Bronchial smooth muscle cell (primary cell): ENCODE results near the gene PSTPIP2. TPM values are rescaled to one million over a fixed set of nuclear protein-coding genes. Genes with fewer than 3 reads are reported as not detected.

Experiments used
- total RNA-seq: library from RNA; depleted of rRNA; stranded (reverse); fragments of >200 nt; gene quantifications from 2 replicates; pipeline ENCODE4 v1.2.1, GENCODE V29; 2014

PSTPIP2 gene
- total RNA-seq: 2.7 and 6.9 TPM in 2 replicates

GRCh38 chr18:46071653-46072375, at the start of gene PSTPIP2:
Gene PSTPIP2 (minus strand): TSS chr18:46072260. CDS start chr18:46072188, 72 bp downstream.

DNA sequence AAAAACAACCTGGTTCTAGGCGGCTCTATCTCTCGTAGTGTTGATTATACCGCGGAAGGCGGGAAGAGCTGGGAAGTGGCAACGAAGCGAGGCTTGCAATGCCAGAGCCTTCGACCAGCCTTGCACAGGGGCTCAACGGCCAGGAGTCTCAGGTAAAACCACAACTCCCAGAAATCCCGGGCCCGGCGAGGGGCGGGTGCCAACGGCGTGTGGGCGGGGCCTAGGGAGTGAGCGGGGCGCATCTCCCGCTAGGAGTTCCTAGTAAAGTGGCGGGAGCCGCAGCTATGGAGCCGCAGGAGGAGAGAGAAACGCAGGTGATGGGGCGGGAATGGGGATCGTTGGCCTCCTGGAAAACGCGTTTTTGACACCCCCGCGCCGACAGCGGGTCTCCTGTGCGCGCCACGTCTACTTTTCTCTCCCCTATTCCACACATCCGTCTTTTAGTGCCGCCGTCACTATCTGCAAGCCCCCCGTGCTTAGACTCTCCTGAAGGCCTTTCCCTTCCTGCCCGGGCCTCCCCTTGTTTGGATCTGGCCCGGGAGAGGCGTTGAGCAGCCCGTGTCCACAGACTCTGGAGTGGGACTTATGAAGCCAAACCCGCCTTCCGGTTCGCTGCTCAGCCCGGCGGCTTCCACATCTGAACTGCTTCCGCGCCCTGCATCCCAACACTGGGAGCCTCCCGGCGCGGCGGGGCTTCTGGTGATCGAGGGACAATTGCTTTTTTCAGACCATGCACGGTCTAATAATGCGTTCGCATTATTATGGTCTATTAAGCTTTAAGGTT, 32.3 kb upstream of the PSTPIP2 start, which contains the start of gene HAUS1:
Gene HAUS1 (plus strand): TSS at position 258 of the 784 bp plus-strand sequence. CDS start 27 bp downstream, at position 285.

DNA sequence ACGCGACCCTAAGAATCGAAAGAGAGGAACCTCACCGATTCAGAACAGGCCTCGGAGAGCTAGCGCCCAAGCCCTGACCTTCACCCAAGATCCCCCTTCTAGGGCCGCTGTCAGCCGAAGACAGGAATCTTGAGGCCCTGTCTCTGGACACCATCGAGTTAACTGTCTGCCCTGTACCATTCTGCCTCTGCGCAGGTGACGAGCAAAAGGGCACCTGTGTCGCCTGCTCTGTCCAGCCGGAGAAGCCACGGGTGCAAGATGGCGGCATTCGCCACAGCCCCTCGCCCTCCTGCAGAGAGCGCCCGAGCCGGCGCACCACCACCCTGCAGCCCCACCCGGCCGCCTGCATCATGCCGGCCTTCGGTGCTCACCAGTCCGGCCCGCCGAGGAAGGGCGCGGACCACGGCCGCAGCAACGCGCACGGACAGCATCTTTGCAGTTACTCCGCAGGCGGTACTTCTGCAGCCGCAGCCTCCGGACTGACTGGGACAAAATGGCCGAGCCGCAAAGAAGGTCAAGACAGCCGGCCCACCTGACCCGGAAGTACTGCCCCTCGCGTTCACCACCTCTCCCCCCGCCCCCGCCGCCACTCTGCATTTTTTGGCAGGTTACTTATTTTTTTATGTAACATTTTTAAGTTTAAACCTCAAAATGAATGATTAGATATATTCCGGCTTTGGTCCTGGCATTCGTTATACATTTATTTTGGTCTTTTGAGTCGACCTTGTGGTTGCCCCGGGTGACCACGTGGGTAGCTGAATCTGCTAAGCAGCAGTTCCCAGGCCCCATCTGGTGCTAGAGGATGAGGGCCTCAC, 25.9 kb upstream of the PSTPIP2 start, which contains the start of gene ATP5F1A:
Gene ATP5F1A (minus strand): TSS at position 496 of the 815 bp plus-strand sequence. CDS start 65 bp downstream, at position 431.

DNA sequence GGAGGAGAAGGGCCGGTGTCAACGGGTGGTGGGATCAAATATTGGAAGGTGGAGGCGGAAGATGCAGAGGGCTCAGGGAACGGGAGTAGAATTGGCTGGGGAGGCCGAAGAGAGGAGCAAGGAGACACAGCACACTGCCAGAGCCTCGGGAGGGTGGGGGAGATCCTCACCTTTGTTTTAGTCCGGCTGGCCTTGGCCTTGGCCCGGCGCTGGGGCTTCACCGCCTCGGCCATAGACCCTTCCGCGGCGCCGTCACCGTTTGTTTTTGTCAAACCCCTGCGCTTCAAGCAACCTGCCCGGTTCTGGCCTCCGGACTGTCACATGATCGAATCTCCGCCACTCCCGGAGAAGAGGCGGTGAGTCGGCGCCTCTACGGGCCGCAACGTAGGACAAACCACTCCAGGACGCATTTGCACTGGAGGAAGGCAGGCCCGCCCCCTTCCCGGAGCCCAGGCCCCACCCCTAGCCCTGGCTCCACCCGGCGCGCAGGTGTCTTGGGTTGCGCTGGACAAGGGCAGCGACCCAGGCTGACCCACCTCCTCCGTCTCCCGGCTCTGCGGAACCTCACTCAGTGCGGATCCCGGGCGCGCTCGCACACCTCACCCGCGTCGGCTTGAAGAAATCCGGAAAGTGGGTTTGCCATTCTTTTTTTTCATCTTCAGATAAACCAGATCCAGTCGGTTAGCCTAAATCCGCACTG, 104.9 kb downstream of the PSTPIP2 start, which contains the start of gene EPG5:
Gene EPG5 (minus strand): TSS at position 323 of the 700 bp plus-strand sequence. CDS start 90 bp downstream, at position 233.

Other genes starting within 250 kb of the PSTPIP2 start
- 1.2 and 3.2 TPM in 2 replicates for gene SIGLEC15, start 246.6 kb downstream of the PSTPIP2 start, total RNA-seq
- gene EPG5, start 104.9 kb downstream of the PSTPIP2 start, total RNA-seq: 21.8 and 31.2 TPM in 2 replicates
- gene ATP5F1A, start 26.0 kb upstream of the PSTPIP2 start, total RNA-seq: 802 and 836 TPM in 2 replicates
- gene HAUS1, start 32.1 kb upstream of the PSTPIP2 start, total RNA-seq: 31.7 and 34.5 TPM in 2 replicates